HG03354 (cell line): ENCODE data around the gene EPHX1.
"Not testable (repeated sequence)": the region's sequence is repeated elsewhere in the genome, so short reads cannot be mapped to it uniquely, and the experiment has no call there.

ENCODE experiments used
- ATAC-seq: cut with Tn5 transposase; IDR thresholded peaks from one replicate; pipeline ENCODE4 v1.9.1; 2021; ENCODE audit warnings: mild to moderate bottlenecking; ENCODE audit not compliant: unreplicated experiment, poor library complexity, severe bottlenecking

The EPHX1 gene

GRCh38 chr1:225836296-225836695 lies 26.4 kb downstream of the EPHX1 start:
- ATAC-seq: not testable (repeated sequence)

GRCh38 chr1:225838793-225839192 lies 28.9 kb downstream of the EPHX1 start:
- no peak for ATAC-seq

GRCh38 chr1:225840223-225840610 lies 30.3 kb downstream of the EPHX1 start:
- ATAC-seq: no peak

GRCh38 chr1:225840713-225841112 lies 30.8 kb downstream of the EPHX1 start:
- no peak for ATAC-seq

- ATAC-seq: no peak
Measured at GRCh38 chr1:225842074-225842473, 32.1 kb downstream of the EPHX1 start.

GRCh38 chr1:225842788-225843425 lies 33.0 kb downstream of the EPHX1 start:
- no peak for ATAC-seq

- ATAC-seq: no peak
Measured at GRCh38 chr1:225843426-225843795, 33.5 kb downstream of the EPHX1 start.

GRCh38 chr1:225844236-225845061 lies 34.5 kb downstream of the EPHX1 start:
- no peak for ATAC-seq

GRCh38 chr1:225845097-225845496 lies 35.2 kb downstream of the EPHX1 start:
- no peak for ATAC-seq

GRCh38 chr1:225845571-225846259 lies 35.8 kb downstream of the EPHX1 start:
- ATAC-seq: no peak

GRCh38 chr1:225846331-225847310 lies 36.7 kb downstream of the EPHX1 start:
- ATAC-seq: no peak

- ATAC-seq: no peak
Measured at GRCh38 chr1:225847610-225848009, 37.7 kb downstream of the EPHX1 start.

GRCh38 chr1:225848030-225848955 lies 38.4 kb downstream of the EPHX1 start:
- ATAC-seq: peak; percentile 75

GRCh38 chr1:225849925-225850324 lies 40.0 kb downstream of the EPHX1 start:
- ATAC-seq: no peak

- ATAC-seq: no peak
Measured at GRCh38 chr1:225850370-225850769, 40.4 kb downstream of the EPHX1 start.

GRCh38 chr1:225851805-225852204 lies 41.9 kb downstream of the EPHX1 start:
- ATAC-seq: peak; percentile 44

GRCh38 chr1:225852413-225853124 lies 42.6 kb downstream of the EPHX1 start:
- no peak for ATAC-seq

GRCh38 chr1:225853441-225853840 lies 43.5 kb downstream of the EPHX1 start:
- no peak for ATAC-seq
